ENCODE data around the gene ADAMTSL5. TPM values are rescaled to one million over a fixed set of nuclear protein-coding genes. Genes with fewer than 3 reads are reported as not detected.

ADAMTSL5 gene
- total and polyA plus RNA-seq, 2 of the 13 experiments (the other 11 are each of a cell fraction or from before 2014, with no cell fraction given), result 0.60 to 2.7 TPM

DNA sequence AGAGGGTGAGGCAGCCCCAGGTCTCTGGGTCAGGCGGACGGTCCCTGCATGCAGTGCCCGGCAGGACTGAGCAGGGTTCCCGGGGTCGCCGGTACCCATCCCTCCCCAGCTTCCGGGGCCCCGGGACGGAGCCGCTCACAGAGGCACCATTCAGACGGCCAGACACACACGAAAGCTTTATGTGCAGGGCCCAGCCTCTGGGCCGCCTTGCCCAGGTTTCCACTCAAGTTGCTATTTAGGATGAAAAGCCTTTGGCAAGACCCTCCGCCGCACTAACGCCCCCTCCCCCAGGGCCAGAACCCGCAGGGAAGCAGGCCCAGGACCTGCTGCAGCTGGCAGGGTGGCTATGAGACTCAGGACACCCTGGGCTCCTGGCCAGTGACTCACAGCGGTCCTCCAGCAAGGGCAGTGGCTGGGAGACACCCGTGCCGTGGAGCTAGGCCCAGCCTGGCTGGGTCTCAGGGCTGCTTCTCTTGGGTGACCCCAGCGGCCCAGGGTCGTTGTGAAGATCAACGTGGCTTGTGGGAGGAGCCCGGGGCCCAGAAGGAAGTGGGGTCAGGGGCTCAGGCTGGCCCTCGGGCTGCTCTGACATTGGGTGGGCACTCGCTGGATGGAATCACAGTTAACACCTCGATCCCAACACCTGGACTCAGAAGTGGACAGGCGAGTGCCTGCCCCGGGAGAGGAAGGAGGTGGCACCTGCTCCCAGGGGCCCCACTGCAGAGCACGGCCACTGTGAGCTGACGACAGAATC is 38.6 kb downstream of the ADAMTSL5 start:
- Histone ChIP-seq H2AFZ (ENCODE audit: low read length) (no peak overlapping the region), H3K4me2 (ENCODE audit: low read depth, low read length) (no peak overlapping the region), H3K9me3 (ENCODE audit: low read length) (no peaks in the 10 kb centered on the region), H3K79me2 (ENCODE audit: insufficient read depth, low read length) (peaks cover 16% of the 10 kb centered on the region), H3K27ac (ENCODE audit: extremely low read length, insufficient read depth, low read length) (no peak overlapping the region), H4K20me1 (ENCODE audit: insufficient read depth, low read length) (peaks cover 15% of the 10 kb centered on the region), H3K36me3 (replicated peaks in 1 of 2; ENCODE audit: control insufficient read depth in 1 of 2, insufficient read depth in 2 of 2, low read length in 2 of 2) (peaks cover 2 to 8% of the 10 kb centered on the region in 2 experiments; a peak in 3 of 5 replicates), H3K4me3 (replicated peaks in 1 of 3; ENCODE audit: insufficient read depth in 1 of 3, low read depth in 2 of 3, low read length in 3 of 3) (no peak overlapping the region), H3K4me1 (ENCODE audit: insufficient read depth, low read length) (peaks cover 40% of the 10 kb centered on the region), H3K27me3 (ENCODE audit: control insufficient read depth in 1 of 2, insufficient read depth in 2 of 2, low read length in 2 of 2) (no peaks in the 10 kb centered on the region), H3K9ac (ENCODE audit: insufficient read depth, low read depth, low read length) (no peak overlapping the region)
- in situ Hi-C loops (cut with HindIII; ENCODE audit: extremely low pct_ligation_motif_present, low pct_unique_long_range_greater_than_20kb), result no loop called here
- FAIRE-seq (no peak), DNase-seq (ENCODE audit: low spot score) (no peak), ATAC-seq (no peak)
- BruUV-seq (replicated peaks), result no TSS peak
- CTCF ChIA-PET (ENCODE audit: low intra/inter-chr PET ratio, low total read pairs), result no interaction called here
- 97% methylated on average over 8 of the region's 31 CpGs for WGBS (ENCODE audit: low lambda C conversion rate)
- no peak for TF ChIP-seq HMGXB3 (CRISPR knock-in tag; IDR thresholded peaks at IDR 0.05; ENCODE audit: borderline replicate concordance)
- peak; percentile 26; the same call in 1 of the 2 replicates for TF ChIP-seq RBFOX2 (IDR thresholded peaks at IDR 0.05; ENCODE audit: low read depth, low read length)
- TF ChIP-seq RBM22 (optimal IDR thresholded peaks at IDR 0.05; ENCODE audit: low read length), result peak; percentile 35
- peak; percentile 76 for TF ChIP-seq AGO2 (optimal IDR thresholded peaks at IDR 0.05; ENCODE audit: low read depth, low read length)
- POLR2A ChIA-PET, result interaction anchor here (1.3 kb wide), 1 partner anchor 19 kb away, joined by 3 read pairs; no protein-coding TSS in a partner anchor
- intact Hi-C loops (cut with micrococcal nuclease; ENCODE audit: unreplicated experiment), result no loop called here

Measured in HepG2 (cell line).